Measurements from ENCODE around the gene DHRS7. TPM values are rescaled to one million over a fixed set of nuclear protein-coding genes. Genes with fewer than 3 reads are reported as not detected.

DHRS7 gene
- total and polyA plus RNA-seq, 9 of the 15 experiments (the other 6 are each of a cell fraction or from before 2014, with no cell fraction given): 10.2 to 20.1 (median 15.7) TPM

DNA sequence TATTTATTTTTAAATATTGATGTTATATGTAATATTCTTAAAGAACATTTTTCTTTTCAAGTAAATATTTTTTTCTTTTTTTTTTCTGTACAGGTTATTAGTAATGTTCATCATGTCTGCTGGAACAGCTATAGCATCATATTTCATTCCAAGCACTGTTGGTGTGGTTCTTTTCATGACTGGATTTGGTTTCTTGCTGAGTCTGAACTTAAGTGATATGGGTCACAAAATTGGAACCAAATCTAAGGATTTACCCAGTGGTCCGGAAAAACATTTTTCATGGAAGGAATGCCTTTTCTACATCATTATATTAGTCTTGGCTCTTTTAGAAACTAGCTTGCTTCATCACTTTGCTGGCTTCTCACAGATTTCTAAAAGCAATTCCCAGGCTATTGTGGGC, 50.3 kb downstream of the DHRS7 start:
- H3K4me2 ChIP-seq (ENCODE audit: insufficient read depth, low read length): no peak overlapping the region
- no peaks in the 10 kb centered on the region for H3K27me3 ChIP-seq (ENCODE audit: control insufficient read depth in 2 of 2, insufficient read depth in 2 of 2, low read length in 2 of 2)
- FAIRE-seq: no peak
- no peaks in the 10 kb centered on the region for H3K9me1 ChIP-seq (ENCODE audit: control insufficient read depth, insufficient read depth, low read length)
- no peak for ATAC-seq
- in situ Hi-C loops (cut with MboI): no loop called here
- H3K9ac ChIP-seq (ENCODE audit: insufficient read depth in 1 of 2, low read depth in 2 of 2, low read length in 2 of 2): no peak overlapping the region
- BruUV-seq (replicated peaks): no TSS peak
- H3K79me2 ChIP-seq (ENCODE audit: control insufficient read depth, insufficient read depth, low read length): no peaks in the 10 kb centered on the region; the same call in 2 of the 3 replicates
- POLR2A ChIA-PET: no interaction called here
- no peak overlapping the region for H3K4me3 ChIP-seq
- WGBS (ENCODE audit: insufficient coverage, low coverage, missing lambda C conversion rate): 0% methylated on average over 1 of the region's 1 CpG
- no peaks in the 10 kb centered on the region for H4K20me1 ChIP-seq (replicated peaks; ENCODE audit: control insufficient read depth, insufficient read depth, low read length)
- peaks cover 44% of the 10 kb centered on the region for H3K36me3 ChIP-seq (ENCODE audit: control insufficient read depth, insufficient read depth, low read length)
- intact Hi-C loops (cut with micrococcal nuclease): no loop called here
- no peaks in the 10 kb centered on the region for H3K9me3 ChIP-seq (replicated peaks; ENCODE audit: control insufficient read depth, insufficient read depth, low read depth, low read length)
- no peak overlapping the region for H2AFZ ChIP-seq (ENCODE audit: low read depth, low read length)
- H3K27ac ChIP-seq (ENCODE audit: extremely low read depth, low read depth, low read length): no peak overlapping the region
- no peak for DNase-seq (ENCODE audit: extremely low read depth in 1 of 4, low spot score in 3 of 4)
- CTCF ChIA-PET (ENCODE audit: low intra/inter-chr PET ratio): no interaction called here
- no peaks in the 10 kb centered on the region for H3K4me1 ChIP-seq (replicated peaks in 1 of 2; ENCODE audit: control insufficient read depth in 2 of 2, insufficient read depth in 2 of 2, low read length in 2 of 2)
- no peak for TF ChIP-seq ARID2 (IDR thresholded peaks at IDR 0.05)
- TF ChIP-seq SIN3B (IDR thresholded peaks at IDR 0.05; ENCODE audit: low read depth): no peak
- TF ChIP-seq, protein P1, sequence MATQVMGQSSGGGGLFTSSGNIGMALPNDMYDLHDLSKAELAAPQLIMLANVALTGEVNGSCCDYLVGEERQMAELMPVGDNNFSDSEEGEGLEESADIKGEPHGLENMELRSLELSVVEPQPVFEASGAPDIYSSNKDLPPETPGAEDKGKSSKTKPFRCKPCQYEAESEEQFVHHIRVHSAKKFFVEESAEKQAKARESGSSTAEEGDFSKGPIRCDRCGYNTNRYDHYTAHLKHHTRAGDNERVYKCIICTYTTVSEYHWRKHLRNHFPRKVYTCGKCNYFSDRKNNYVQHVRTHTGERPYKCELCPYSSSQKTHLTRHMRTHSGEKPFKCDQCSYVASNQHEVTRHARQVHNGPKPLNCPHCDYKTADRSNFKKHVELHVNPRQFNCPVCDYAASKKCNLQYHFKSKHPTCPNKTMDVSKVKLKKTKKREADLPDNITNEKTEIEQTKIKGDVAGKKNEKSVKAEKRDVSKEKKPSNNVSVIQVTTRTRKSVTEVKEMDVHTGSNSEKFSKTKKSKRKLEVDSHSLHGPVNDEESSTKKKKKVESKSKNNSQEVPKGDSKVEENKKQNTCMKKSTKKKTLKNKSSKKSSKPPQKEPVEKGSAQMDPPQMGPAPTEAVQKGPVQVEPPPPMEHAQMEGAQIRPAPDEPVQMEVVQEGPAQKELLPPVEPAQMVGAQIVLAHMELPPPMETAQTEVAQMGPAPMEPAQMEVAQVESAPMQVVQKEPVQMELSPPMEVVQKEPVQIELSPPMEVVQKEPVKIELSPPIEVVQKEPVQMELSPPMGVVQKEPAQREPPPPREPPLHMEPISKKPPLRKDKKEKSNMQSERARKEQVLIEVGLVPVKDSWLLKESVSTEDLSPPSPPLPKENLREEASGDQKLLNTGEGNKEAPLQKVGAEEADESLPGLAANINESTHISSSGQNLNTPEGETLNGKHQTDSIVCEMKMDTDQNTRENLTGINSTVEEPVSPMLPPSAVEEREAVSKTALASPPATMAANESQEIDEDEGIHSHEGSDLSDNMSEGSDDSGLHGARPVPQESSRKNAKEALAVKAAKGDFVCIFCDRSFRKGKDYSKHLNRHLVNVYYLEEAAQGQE (IDR thresholded peaks at IDR 0.05; ENCODE audit: borderline replicate concordance): no peak
- TF ChIP-seq, protein P1 (CRISPR knock-in tag; IDR thresholded peaks at IDR 0.05; ENCODE audit: low read depth): no peak
- TF ChIP-seq, protein P2, sequence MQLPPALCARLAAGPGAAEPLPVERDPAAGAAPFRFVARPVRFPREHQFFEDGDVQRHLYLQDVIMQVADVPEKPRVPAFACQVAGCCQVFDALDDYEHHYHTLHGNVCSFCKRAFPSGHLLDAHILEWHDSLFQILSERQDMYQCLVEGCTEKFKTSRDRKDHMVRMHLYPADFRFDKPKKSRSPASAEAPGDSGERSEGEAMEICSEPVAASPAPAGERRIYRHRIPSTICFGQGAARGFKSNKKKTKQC (CRISPR knock-in tag; IDR thresholded peaks at IDR 0.05): no peak
- TF ChIP-seq SRSF9 (IDR thresholded peaks at IDR 0.05; ENCODE audit: borderline replicate concordance, low read depth, low read length): no peak
- no peak for TF ChIP-seq FOXJ3 (CRISPR knock-in tag; IDR thresholded peaks at IDR 0.05)
- no peak for TF ChIP-seq ZNF583 (CRISPR knock-in tag; IDR thresholded peaks at IDR 0.05)
- TF ChIP-seq ESRRA (IDR thresholded peaks at IDR 0.05; ENCODE audit: borderline replicate concordance, low read depth): no peak
- no peak for TF ChIP-seq CREM (IDR thresholded peaks at IDR 0.05; ENCODE audit: low read depth)
- TF ChIP-seq KAT7 (CRISPR knock-in tag; IDR thresholded peaks at IDR 0.05; ENCODE audit: borderline replicate concordance): no peak
- no peak for TF ChIP-seq ADNP (tag; IDR thresholded peaks at IDR 0.05)
- TF ChIP-seq, protein P3, sequence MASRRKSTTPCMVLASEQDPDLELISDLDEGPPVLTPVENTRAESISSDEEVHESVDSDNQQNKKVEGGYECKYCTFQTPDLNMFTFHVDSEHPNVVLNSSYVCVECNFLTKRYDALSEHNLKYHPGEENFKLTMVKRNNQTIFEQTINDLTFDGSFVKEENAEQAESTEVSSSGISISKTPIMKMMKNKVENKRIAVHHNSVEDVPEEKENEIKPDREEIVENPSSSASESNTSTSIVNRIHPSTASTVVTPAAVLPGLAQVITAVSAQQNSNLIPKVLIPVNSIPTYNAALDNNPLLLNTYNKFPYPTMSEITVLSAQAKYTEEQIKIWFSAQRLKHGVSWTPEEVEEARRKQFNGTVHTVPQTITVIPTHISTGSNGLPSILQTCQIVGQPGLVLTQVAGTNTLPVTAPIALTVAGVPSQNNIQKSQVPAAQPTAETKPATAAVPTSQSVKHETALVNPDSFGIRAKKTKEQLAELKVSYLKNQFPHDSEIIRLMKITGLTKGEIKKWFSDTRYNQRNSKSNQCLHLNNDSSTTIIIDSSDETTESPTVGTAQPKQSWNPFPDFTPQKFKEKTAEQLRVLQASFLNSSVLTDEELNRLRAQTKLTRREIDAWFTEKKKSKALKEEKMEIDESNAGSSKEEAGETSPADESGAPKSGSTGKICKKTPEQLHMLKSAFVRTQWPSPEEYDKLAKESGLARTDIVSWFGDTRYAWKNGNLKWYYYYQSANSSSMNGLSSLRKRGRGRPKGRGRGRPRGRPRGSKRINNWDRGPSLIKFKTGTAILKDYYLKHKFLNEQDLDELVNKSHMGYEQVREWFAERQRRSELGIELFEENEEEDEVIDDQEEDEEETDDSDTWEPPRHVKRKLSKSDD (conservative IDR thresholded peaks at IDR 0.05; ENCODE audit: low read length): no peak
